Measurements from ENCODE around the gene TMEM25.
"Not testable (repeated sequence)": the region's sequence is repeated elsewhere in the genome, so short reads cannot be mapped to it uniquely, and the experiment has no call there.

- TF ChIP-seq, protein P1, sequence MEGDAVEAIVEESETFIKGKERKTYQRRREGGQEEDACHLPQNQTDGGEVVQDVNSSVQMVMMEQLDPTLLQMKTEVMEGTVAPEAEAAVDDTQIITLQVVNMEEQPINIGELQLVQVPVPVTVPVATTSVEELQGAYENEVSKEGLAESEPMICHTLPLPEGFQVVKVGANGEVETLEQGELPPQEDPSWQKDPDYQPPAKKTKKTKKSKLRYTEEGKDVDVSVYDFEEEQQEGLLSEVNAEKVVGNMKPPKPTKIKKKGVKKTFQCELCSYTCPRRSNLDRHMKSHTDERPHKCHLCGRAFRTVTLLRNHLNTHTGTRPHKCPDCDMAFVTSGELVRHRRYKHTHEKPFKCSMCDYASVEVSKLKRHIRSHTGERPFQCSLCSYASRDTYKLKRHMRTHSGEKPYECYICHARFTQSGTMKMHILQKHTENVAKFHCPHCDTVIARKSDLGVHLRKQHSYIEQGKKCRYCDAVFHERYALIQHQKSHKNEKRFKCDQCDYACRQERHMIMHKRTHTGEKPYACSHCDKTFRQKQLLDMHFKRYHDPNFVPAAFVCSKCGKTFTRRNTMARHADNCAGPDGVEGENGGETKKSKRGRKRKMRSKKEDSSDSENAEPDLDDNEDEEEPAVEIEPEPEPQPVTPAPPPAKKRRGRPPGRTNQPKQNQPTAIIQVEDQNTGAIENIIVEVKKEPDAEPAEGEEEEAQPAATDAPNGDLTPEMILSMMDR (IDR thresholded peaks at IDR 0.05 in 4 of 5, conservative IDR thresholded peaks at IDR 0.05 in 1 of 5): not testable (repeated sequence)
- TF ChIP-seq POLR2A (IDR thresholded peaks at IDR 0.05): not testable (repeated sequence)
Observed at GRCh38 chr11:118571701-118572060, 40.7 kb downstream of the TMEM25 start.

Measured in gastrocnemius medialis (tissue), 4 donors.